Uterine smooth muscle cell (primary cell): ENCODE data around the gene CT45A8. TPM values are rescaled to one million over a fixed set of nuclear protein-coding genes. Genes with fewer than 3 reads are reported as not detected.

ENCODE experiments used
- total RNA-seq: library from RNA; depleted of rRNA; stranded (reverse); fragments of >200 nt; gene quantifications from 2 replicates; pipeline ENCODE4 v1.2.3, GENCODE V29; 2014

Gene CT45A8
- total RNA-seq = not detected in 2 replicates

GRCh38 chrX:135854438-135854837 lies at the start of gene CT45A8:
Gene CT45A8, minus strand, starts transcription at chrX:135854538. Its CDS starts 3,755 bp downstream, at chrX:135850783.

DNA sequence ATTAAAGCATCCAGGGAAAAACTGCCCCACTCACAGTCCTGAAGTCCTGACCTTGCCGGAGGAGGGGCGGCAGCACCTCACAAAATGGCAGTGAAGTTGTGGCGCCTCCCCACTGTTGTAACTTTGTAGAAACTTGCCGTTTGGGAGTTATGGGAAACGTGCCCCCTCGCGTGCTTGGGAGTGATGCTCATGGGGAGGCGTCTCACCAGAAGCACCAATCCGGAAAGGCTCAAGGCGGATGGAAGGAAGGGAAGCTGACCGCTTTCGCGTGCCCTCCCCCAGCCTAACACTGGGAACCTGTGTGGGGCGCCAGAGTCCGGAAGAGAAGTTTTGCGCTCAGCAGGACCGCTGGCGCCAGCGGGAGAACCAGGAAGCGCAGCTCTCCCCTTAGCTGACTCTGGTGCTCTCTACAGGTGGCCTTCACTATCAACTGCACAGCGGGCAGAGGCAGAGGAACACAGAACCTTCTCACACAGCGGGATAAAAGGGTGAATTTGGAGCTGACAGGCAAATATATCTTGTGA lies 39.0 kb upstream of the CT45A8 start, which contains the start of the genes CT45A10 and SAGE1:
TSS of gene CT45A10 (minus strand) at position 151 of the 524 bp plus-strand sequence. CDS start 8,100 bp downstream, outside the sequence.
TSS of gene SAGE1 (plus strand) at position 423 of the 524 bp plus-strand sequence. CDS start 2,527 bp downstream, outside the sequence.

DNA sequence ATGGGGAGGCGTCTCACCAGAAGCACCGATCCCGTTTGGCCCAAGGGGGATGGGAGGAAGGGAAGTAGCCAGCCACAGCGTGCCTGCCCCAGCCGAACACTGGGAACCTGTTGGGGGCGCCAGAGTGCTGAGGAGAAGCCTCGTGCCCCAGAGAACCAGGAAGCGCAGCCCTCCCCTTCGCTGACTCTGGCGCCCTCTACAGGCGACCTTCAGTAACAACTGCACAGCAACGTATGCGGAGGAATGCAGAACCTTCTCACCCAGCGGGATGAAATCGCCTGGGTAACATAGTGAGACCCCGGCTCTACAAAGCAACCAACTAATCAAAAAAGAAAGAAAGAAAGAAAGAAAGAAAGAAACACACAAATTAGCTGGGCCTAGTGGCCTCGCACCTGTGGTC lies 17.4 kb upstream of the CT45A8 start, which contains the start of gene CT45A9:
TSS of gene CT45A9 (minus strand) at position 101 of the 400 bp plus-strand sequence. CDS start 3,751 bp downstream, outside the sequence.

GRCh38 chrX:135837180-135837579 lies 17.2 kb downstream of the CT45A8 start, which contains the start of gene CT45A7:
Gene CT45A7, minus strand, starts transcription at chrX:135837280. Its CDS starts 3,747 bp downstream, at chrX:135833533.

GRCh38 chrX:135819912-135820311 lies 34.4 kb downstream of the CT45A8 start, which contains the start of gene CT45A2:
Gene CT45A2, minus strand, starts transcription at chrX:135820012. Its CDS starts 3,747 bp downstream, at chrX:135816265.

DNA sequence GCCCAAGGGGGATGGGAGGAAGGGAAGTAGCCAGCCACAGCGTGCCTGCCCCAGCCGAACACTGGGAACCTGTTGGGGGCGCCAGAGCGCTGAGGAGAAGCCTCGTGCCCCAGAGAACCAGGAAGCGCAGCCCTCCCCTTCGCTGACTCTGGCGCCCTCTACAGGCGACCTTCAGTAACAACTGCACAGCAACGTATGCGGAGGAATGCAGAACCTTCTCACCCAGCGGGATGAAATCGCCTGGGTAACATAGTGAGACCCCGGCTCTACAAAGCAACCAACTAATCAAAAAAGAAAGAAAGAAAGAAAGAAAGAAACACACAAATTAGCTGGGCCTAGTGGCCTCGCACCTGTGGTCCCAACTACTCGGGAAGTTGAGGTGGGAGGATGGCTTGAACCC lies 51.7 kb downstream of the CT45A8 start, which contains the start of gene CT45A6:
TSS of gene CT45A6 (minus strand) at position 101 of the 400 bp plus-strand sequence. CDS start 3,794 bp downstream, outside the sequence.

Other genes with a start within 250 kb of the CT45A8 start
- not detected in 2 replicates for gene CT45A1, start 140.9 kb downstream of the CT45A8 start, total RNA-seq
- not detected in 2 replicates for gene CT45A3, start 86.3 kb downstream of the CT45A8 start, total RNA-seq
- not detected in 2 replicates for gene CT45A5, start 69.0 kb downstream of the CT45A8 start, total RNA-seq
- not detected in 2 replicates for gene CT45A6, start 51.8 kb downstream of the CT45A8 start, total RNA-seq
- not detected in 2 replicates for gene CT45A2, start 34.5 kb downstream of the CT45A8 start, total RNA-seq
- not detected in 2 replicates for gene CT45A7, start 17.3 kb downstream of the CT45A8 start, total RNA-seq
- gene CT45A9, start 17.3 kb upstream of the CT45A8 start, total RNA-seq = not detected in 2 replicates
- gene CT45A10, start 38.9 kb upstream of the CT45A8 start, total RNA-seq = not detected in 2 replicates
- gene SAGE1, start 39.2 kb upstream of the CT45A8 start, total RNA-seq = not detected in 2 replicates
- 9.1 and 9.3 TPM in 2 replicates for gene MMGT1, start 119.5 kb upstream of the CT45A8 start, total RNA-seq
- gene SLC9A6, start 130.9 kb upstream of the CT45A8 start, total RNA-seq = 29.2 and 38.4 TPM in 2 replicates